ENCODE measurements around the gene CR1. TPM values are rescaled to one million over a fixed set of nuclear protein-coding genes. Genes with fewer than 3 reads are reported as not detected.

The CR1 gene
- total RNA-seq, 2 experiments from 2014 or later: not detected

GRCh38 chr1:207497941-207498340, 2.0 kb downstream of the CR1 start:
- intact Hi-C loops (cut with micrococcal nuclease; ENCODE audit: unreplicated experiment): loop anchor here (5.0 kb wide), 1 partner anchor 176 kb away; the partner anchor contains the start of gene CD55
- no peaks in the 10 kb centered on the region for H3K9me3 ChIP-seq (ENCODE audit: low read length)
- peaks cover 10% of the 10 kb centered on the region for H3K4me1 ChIP-seq (ENCODE audit: insufficient read depth, low read length, poor library complexity, severe bottlenecking)
- ChIA-PET POLR2A (interaction anchor here (0.7 kb wide), 1 partner anchor 85 kb away, joined by 3 read pairs; no protein-coding TSS in a partner anchor), CTCF (ENCODE audit: unreplicated experiment) (no interaction called here)
- H4K20me1 ChIP-seq (ENCODE audit: insufficient read depth, low read length): no peaks in the 10 kb centered on the region
- H3K4me2 ChIP-seq (ENCODE audit: low read length): no peak overlapping the region
- no peak for DNase-seq (ENCODE audit: low spot score)
- TF ChIP-seq, protein P1, sequence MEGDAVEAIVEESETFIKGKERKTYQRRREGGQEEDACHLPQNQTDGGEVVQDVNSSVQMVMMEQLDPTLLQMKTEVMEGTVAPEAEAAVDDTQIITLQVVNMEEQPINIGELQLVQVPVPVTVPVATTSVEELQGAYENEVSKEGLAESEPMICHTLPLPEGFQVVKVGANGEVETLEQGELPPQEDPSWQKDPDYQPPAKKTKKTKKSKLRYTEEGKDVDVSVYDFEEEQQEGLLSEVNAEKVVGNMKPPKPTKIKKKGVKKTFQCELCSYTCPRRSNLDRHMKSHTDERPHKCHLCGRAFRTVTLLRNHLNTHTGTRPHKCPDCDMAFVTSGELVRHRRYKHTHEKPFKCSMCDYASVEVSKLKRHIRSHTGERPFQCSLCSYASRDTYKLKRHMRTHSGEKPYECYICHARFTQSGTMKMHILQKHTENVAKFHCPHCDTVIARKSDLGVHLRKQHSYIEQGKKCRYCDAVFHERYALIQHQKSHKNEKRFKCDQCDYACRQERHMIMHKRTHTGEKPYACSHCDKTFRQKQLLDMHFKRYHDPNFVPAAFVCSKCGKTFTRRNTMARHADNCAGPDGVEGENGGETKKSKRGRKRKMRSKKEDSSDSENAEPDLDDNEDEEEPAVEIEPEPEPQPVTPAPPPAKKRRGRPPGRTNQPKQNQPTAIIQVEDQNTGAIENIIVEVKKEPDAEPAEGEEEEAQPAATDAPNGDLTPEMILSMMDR (conservative IDR thresholded peaks at IDR 0.05; ENCODE audit: low read length): no peak
- TF ChIP-seq EZH2phosphoT487 (IDR thresholded peaks at IDR 0.05; ENCODE audit: borderline replicate concordance, low read depth, low read length): no peak
- no TSS peak for BruUV-seq (replicated peaks)
- H2AFZ ChIP-seq (ENCODE audit: low read length): no peak overlapping the region
- no peaks in the 10 kb centered on the region for H3K36me3 ChIP-seq (ENCODE audit: insufficient read depth, low read length)
- H3K4me3 ChIP-seq (ENCODE audit: low read depth, low read length, poor library complexity, severe bottlenecking): no peak overlapping the region
- H3K9me2 ChIP-seq (ENCODE audit: insufficient read depth, low read length): no peaks in the 10 kb centered on the region
- H3K27ac ChIP-seq (ENCODE audit: low read depth, low read length, poor library complexity, severe bottlenecking): no peak overlapping the region
- H3K79me2 ChIP-seq (ENCODE audit: insufficient read depth, low read depth, low read length): no peaks in the 10 kb centered on the region

DNA sequence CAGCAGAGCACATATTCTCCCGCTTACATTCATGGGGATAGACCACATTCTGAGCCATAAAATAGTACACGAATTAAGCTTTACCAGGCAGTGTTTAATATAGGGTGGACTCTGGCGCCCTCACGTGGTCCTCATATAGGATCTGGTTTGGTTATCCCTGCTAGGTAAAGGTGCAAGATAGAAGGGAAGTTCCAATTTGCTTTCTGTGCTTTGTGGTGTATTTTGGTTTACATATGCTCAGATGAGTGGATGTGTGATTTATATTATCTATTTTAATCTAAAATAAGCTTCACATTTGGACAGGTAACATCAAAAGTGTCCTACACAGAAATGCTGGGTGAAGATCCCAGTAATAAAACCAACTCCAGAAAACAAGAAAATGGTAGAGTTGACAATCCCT, 3.6 kb downstream of the CR1 start:
- no peaks in the 10 kb centered on the region for H4K20me1 ChIP-seq (ENCODE audit: insufficient read depth, low read length)
- H2AFZ ChIP-seq (ENCODE audit: low read length): no peak overlapping the region
- H3K79me2 ChIP-seq (ENCODE audit: insufficient read depth, low read depth, low read length): no peaks in the 10 kb centered on the region
- H3K9me2 ChIP-seq (ENCODE audit: insufficient read depth, low read length): no peaks in the 10 kb centered on the region
- no peak for TF ChIP-seq EZH2phosphoT487 (IDR thresholded peaks at IDR 0.05; ENCODE audit: borderline replicate concordance, low read depth, low read length)
- TF ChIP-seq, protein P1 (conservative IDR thresholded peaks at IDR 0.05; ENCODE audit: low read length): peak; percentile 94
- H3K36me3 ChIP-seq (ENCODE audit: insufficient read depth, low read length): no peaks in the 10 kb centered on the region
- ChIA-PET CTCF (ENCODE audit: unreplicated experiment) (no interaction called here), POLR2A (interaction anchor here (0.9 to 1.3 kb wide), 2 partner anchors 46 to 526 kb away, joined by 3 read pairs; partner anchors contain the start of gene CR2)
- H3K4me3 ChIP-seq (ENCODE audit: low read depth, low read length, poor library complexity, severe bottlenecking): no peak overlapping the region
- H3K27ac ChIP-seq (ENCODE audit: low read depth, low read length, poor library complexity, severe bottlenecking): no peak overlapping the region
- no TSS peak for BruUV-seq (replicated peaks)
- H3K4me1 ChIP-seq (ENCODE audit: insufficient read depth, low read length, poor library complexity, severe bottlenecking): peaks cover 10% of the 10 kb centered on the region
- no peak overlapping the region for H3K4me2 ChIP-seq (ENCODE audit: low read length)
- peak; percentile 77 for DNase-seq (ENCODE audit: low spot score)
- H3K9me3 ChIP-seq (ENCODE audit: low read length): no peaks in the 10 kb centered on the region
- intact Hi-C loops (cut with micrococcal nuclease; ENCODE audit: unreplicated experiment): loop anchor here (1.0 to 5.0 kb wide), 4 partner anchors 45 to 415 kb away; partner anchors contain the start of genes CD55 and CR2

DNA sequence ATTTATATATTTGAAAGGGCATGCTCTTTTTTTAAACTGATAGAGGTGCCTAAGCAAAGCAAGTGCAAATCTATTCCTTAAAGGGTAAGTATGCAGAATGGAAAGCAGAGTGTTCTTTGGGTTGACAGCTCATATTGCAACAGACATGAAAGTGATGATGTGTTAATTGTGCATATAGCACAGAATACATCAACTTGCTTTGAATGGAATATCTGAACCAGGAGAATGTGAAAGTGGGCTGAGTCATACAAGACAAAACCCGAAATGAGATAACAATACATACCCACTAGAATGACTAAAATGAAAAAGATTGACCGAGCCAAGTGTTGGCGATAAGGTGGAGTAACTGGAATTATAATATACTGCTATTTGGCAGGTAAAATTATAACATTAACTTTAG, 4.3 kb downstream of the CR1 start:
- TF ChIP-seq, protein P1 (conservative IDR thresholded peaks at IDR 0.05; ENCODE audit: low read length): no peak
- TF ChIP-seq EZH2phosphoT487 (IDR thresholded peaks at IDR 0.05; ENCODE audit: borderline replicate concordance, low read depth, low read length): no peak
- CTCF ChIA-PET (ENCODE audit: unreplicated experiment): no interaction called here
- H3K79me2 ChIP-seq (ENCODE audit: insufficient read depth, low read depth, low read length): no peaks in the 10 kb centered on the region
- H4K20me1 ChIP-seq (ENCODE audit: insufficient read depth, low read length): no peaks in the 10 kb centered on the region
- POLR2A ChIA-PET: interaction anchor here (0.9 to 1.3 kb wide), 2 partner anchors 46 to 526 kb away, joined by 3 read pairs; partner anchors contain the start of gene CR2
- H3K9me3 ChIP-seq (ENCODE audit: low read length): no peaks in the 10 kb centered on the region
- no peak for DNase-seq (ENCODE audit: low spot score)
- no peaks in the 10 kb centered on the region for H3K36me3 ChIP-seq (ENCODE audit: insufficient read depth, low read length)
- H3K4me1 ChIP-seq (ENCODE audit: insufficient read depth, low read length, poor library complexity, severe bottlenecking): peaks cover 10% of the 10 kb centered on the region
- H3K9me2 ChIP-seq (ENCODE audit: insufficient read depth, low read length): no peaks in the 10 kb centered on the region
- H3K27ac ChIP-seq (ENCODE audit: low read depth, low read length, poor library complexity, severe bottlenecking): no peak overlapping the region
- no peak overlapping the region for H3K4me2 ChIP-seq (ENCODE audit: low read length)
- intact Hi-C loops (cut with micrococcal nuclease; ENCODE audit: unreplicated experiment): loop anchor here (5.0 kb wide), 1 partner anchor 318 kb away; no protein-coding TSS in a partner anchor
- no peak overlapping the region for H2AFZ ChIP-seq (ENCODE audit: low read length)
- H3K4me3 ChIP-seq (ENCODE audit: low read depth, low read length, poor library complexity, severe bottlenecking): no peak overlapping the region
- BruUV-seq (replicated peaks): no TSS peak

Measured in OCI-LY7 (cell line).